ENCODE data around the gene SMARCD1. TPM values are rescaled to one million over a fixed set of nuclear protein-coding genes. Genes with fewer than 3 reads are reported as not detected.

The SMARCD1 gene
- total RNA-seq, 6 donors from 2014 or later: 44.6 to 76.2 (median 51.0) TPM

DNA sequence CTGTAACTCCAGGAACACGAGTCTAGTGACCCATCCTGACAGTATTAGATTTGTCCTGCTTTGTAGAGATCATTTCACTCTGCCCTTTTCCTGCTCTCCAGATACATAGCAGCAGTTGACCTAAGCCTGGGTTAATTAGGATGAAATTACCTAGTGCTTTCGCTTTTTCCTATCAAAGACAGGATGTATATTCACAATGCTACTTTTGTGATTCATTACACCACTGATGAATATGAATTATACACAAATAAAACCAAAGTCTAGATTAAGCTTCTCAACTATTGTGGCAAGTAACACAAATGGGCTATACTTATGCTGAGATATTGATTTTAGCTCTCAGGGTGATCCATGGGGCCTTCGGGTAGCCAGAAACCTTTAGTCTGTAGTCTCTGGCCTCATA lies 64.2 kb downstream of the SMARCD1 start:
- ATAC-seq (ENCODE audit: low FRiP score in 2 of 2) (no peak), DNase-seq (no peak)
- 73 to 75% methylated on average over 3 of the region's 3 CpGs for WGBS, 2 donors
- H3K27ac ChIP-seq: no peak overlapping the region
- H3K36me3 ChIP-seq: peaks cover 0 to 8% (median 3%) of the 10 kb centered on the region in 4 donors
- H3K27me3 ChIP-seq: no peaks in the 10 kb centered on the region
- no peak overlapping the region for H3K4me3 ChIP-seq
- no peak for TF ChIP-seq POLR2AphosphoS5 (IDR thresholded peaks at IDR 0.05)
- peaks cover 0 to 2% (median 0%) of the 10 kb centered on the region in 4 donors for H3K4me1 ChIP-seq
- no peaks in the 10 kb centered on the region for H3K9me3 ChIP-seq

Other genes with a start within 250 kb of the SMARCD1 start
- 1 to 10 TPM in 5 of 6 donors, under 1 TPM in 1; 0.44 to 4.9 (median 4.2) TPM for gene BCDIN3D, start 242.2 kb upstream of the SMARCD1 start, total RNA-seq
- 1 to 10 TPM in 1 of 6 donors, under 1 TPM in 3, not detected in 2; 0.30 to 2.0 (median 0.64) TPM for gene FAIM2, start 181.4 kb upstream of the SMARCD1 start, total RNA-seq
- under 1 TPM in 1 of 6 donors, not detected in 5; 0.15 TPM for gene AQP2, start 134.6 kb upstream of the SMARCD1 start, total RNA-seq
- gene AQP5, start 123.5 kb upstream of the SMARCD1 start, total RNA-seq: 10 to 100 TPM in 5 of 6 donors, 1 to 10 TPM in 1; 7.3 to 36.6 (median 18.1) TPM
- gene AQP6, start 112.4 kb upstream of the SMARCD1 start, total RNA-seq: under 1 TPM in 4 of 6 donors, not detected in 2; 0.06 to 0.39 (median 0.24) TPM
- 10 to 100 TPM; 10.3 to 22.4 (median 18.4) TPM for gene RACGAP1, start 59.8 kb upstream of the SMARCD1 start, total RNA-seq
- 1 to 10 TPM in 2 of 6 donors, under 1 TPM in 2, not detected in 2; 0.15 to 2.7 (median 1.1) TPM for gene ASIC1, start 27.7 kb upstream of the SMARCD1 start, total RNA-seq
- gene GPD1, start 18.7 kb downstream of the SMARCD1 start, total RNA-seq: 10 to 100 TPM in 5 of 6 donors, 1 to 10 TPM in 1; 2.1 to 73.1 (median 60.2) TPM
- gene COX14, start 26.9 kb downstream of the SMARCD1 start, total RNA-seq: 10 to 100 TPM; 22.0 to 98.2 (median 71.8) TPM
- gene CERS5, start 82.0 kb downstream of the SMARCD1 start, total RNA-seq: 10 to 100 TPM; 21.0 to 40.4 (median 35.8) TPM
- gene LIMA1, start 198.2 kb downstream of the SMARCD1 start, total RNA-seq: 100 to 1,000 TPM in 1 of 6 donors, 10 to 100 TPM in 5; 55.2 to 126 (median 68.8) TPM

All from upper lobe of left lung (tissue), 6 donors.